WTC11 (cell line): ENCODE results near the gene PTPRC. TPM values are rescaled to one million over a fixed set of nuclear protein-coding genes. Genes with fewer than 3 reads are reported as not detected.

Experiments
- ATAC-seq: fragments of 200-7000 bp; cut with Tn5 transposase; 2 replicates; pipeline ENCODE4 v1.10.0; 2021; ENCODE audit warnings: mild to moderate bottlenecking, moderate library complexity
- CTCF ChIA-PET: fragments of 300-600 bp; sonication (Branson Sonifier 250); formaldehyde crosslinking; loops from one replicate; lab custom pipeline; 2021; ENCODE audit warnings: antibody characterized with exemption; lab: Charles Lee
- POLR2A ChIA-PET: fragments of 350-600 bp; sonication (Branson Sonifier 250); formaldehyde crosslinking; loops from one replicate; lab custom pipeline; 2021; ENCODE audit warnings: antibody characterized with exemption; lab: Charles Lee
- DNase-seq: peaks from one replicate; pipeline ENCODE4 v3.0.0; 2021; ENCODE audit warnings: low spot score
- H3K27ac Mint-ChIP-seq: 2 replicates; pipeline ENCODE4 v1.8.0; 2021; ENCODE audit warnings: mixed read lengths
- H3K27me3 Mint-ChIP-seq: 2 replicates; pipeline ENCODE4 v1.8.0; 2021; ENCODE audit warnings: low read depth, mild to moderate bottlenecking, moderate library complexity, mixed read lengths
- H3K36me3 Mint-ChIP-seq: 2 replicates; pipeline ENCODE4 v1.8.0; 2021; ENCODE audit warnings: mixed read lengths
- H3K4me1 Mint-ChIP-seq: 2 replicates; pipeline ENCODE4 v1.8.0; 2022; ENCODE audit warnings: mixed read lengths
- H3K4me3 Mint-ChIP-seq: 2 replicates; pipeline ENCODE4 v1.8.0; 2021; ENCODE audit warnings: mild to moderate bottlenecking, moderate library complexity, mixed read lengths
- H3K9me3 Mint-ChIP-seq: 2 replicates; pipeline ENCODE4 v1.8.0; 2021; ENCODE audit warnings: mixed read lengths
- ELF4 ChIP-seq: sonication (generic); formaldehyde crosslinking; IDR thresholded peaks from 2 replicates; pipeline ENCODE4 v1.8.1; 2022; ENCODE audit warnings: low read depth, mild to moderate bottlenecking, moderate library complexity, missing genetic modification reagents
- ESRRA ChIP-seq: sonication (generic); formaldehyde crosslinking; IDR thresholded peaks from 2 replicates; pipeline ENCODE4 v1.8.1; 2022; ENCODE audit warnings: mild to moderate bottlenecking, missing genetic modification reagents, borderline replicate concordance
- FOXK1 ChIP-seq: sonication (generic); formaldehyde crosslinking; IDR thresholded peaks from 2 replicates; pipeline ENCODE4 v1.8.0; 2022; ENCODE audit warnings: mild to moderate bottlenecking, moderate library complexity, missing genetic modification reagents
- FOXP1 ChIP-seq: sonication (generic); formaldehyde crosslinking; IDR thresholded peaks from 2 replicates; pipeline ENCODE4 v1.8.0; 2022; ENCODE audit warnings: missing genetic modification reagents, mild to moderate bottlenecking, moderate library complexity, borderline replicate concordance
- GABPB1 ChIP-seq: sonication (generic); formaldehyde crosslinking; IDR thresholded peaks from 2 replicates; pipeline ENCODE4 v1.8.1; 2023; ENCODE audit warnings: mild to moderate bottlenecking, missing genetic modification reagents
- GRHL2 ChIP-seq: fragments of 250-450 bp; sonication (Bioruptor Pico); IDR thresholded peaks from 2 replicates; pipeline ENCODE4 v1.8.0; 2022; ENCODE audit warnings: mild to moderate bottlenecking, moderate library complexity; ENCODE audit not compliant: insufficient replicate concordance, severe bottlenecking
- IRF2 ChIP-seq: sonication (generic); formaldehyde crosslinking; IDR thresholded peaks from 2 replicates; pipeline ENCODE4 v1.8.0; 2022; ENCODE audit warnings: low read depth, missing genetic modification reagents, borderline replicate concordance
- JUN ChIP-seq: sonication (generic); formaldehyde crosslinking; IDR thresholded peaks from 2 replicates; pipeline ENCODE4 v1.8.0; 2023; ENCODE audit warnings: mild to moderate bottlenecking, missing genetic modification reagents
- MXD4 ChIP-seq: fragments of 250-450 bp; sonication (Bioruptor Pico); IDR thresholded peaks from 2 replicates; pipeline ENCODE4 v1.8.0; 2021; ENCODE audit warnings: mild to moderate bottlenecking, moderate library complexity, borderline replicate concordance
- NR2C2 ChIP-seq: sonication (generic); formaldehyde crosslinking; IDR thresholded peaks from 2 replicates; pipeline ENCODE4 v1.8.0; 2022; ENCODE audit warnings: mild to moderate bottlenecking, missing genetic modification reagents
- PRRX2 ChIP-seq: fragments of 250-450 bp; sonication (Bioruptor Pico); IDR thresholded peaks from 2 replicates; pipeline ENCODE4 v1.8.0; 2021; ENCODE audit warnings: mild to moderate bottlenecking
- SMAD4 ChIP-seq: sonication (generic); formaldehyde crosslinking; IDR thresholded peaks from 2 replicates; pipeline ENCODE4 v1.8.0; 2022; ENCODE audit warnings: mild to moderate bottlenecking, missing genetic modification reagents
- ZNF232 ChIP-seq: sonication (generic); formaldehyde crosslinking; IDR thresholded peaks from 2 replicates; pipeline ENCODE4 v1.8.0; 2022; ENCODE audit warnings: mild to moderate bottlenecking, missing genetic modification reagents
- ZNF263 ChIP-seq: sonication (generic); formaldehyde crosslinking; IDR thresholded peaks from 2 replicates; pipeline ENCODE4 v1.8.1; 2022; ENCODE audit warnings: low read depth, mild to moderate bottlenecking, moderate library complexity, missing genetic modification reagents
- ZNF396 ChIP-seq: fragments of 250-450 bp; sonication (Bioruptor Pico); IDR thresholded peaks from 2 replicates; pipeline ENCODE4 v1.8.0; 2021; ENCODE audit warnings: mild to moderate bottlenecking, moderate library complexity, borderline replicate concordance
- ZNF671 ChIP-seq: fragments of 250-450 bp; sonication (Bioruptor Pico); IDR thresholded peaks from 2 replicates; pipeline ENCODE4 v1.8.0; 2021; ENCODE audit warnings: mild to moderate bottlenecking
- total RNA-seq: library from RNA; stranded (reverse); gene quantifications from 3 replicates; pipeline ENCODE4 v1.2.3, GENCODE V29; 2021
- TF ChIP-seq, protein P1 (sequence below): sonication (generic); formaldehyde crosslinking; IDR thresholded peaks from 2 replicates; pipeline ENCODE4 v1.8.1; 2022; ENCODE audit warnings: missing genetic modification reagents, borderline replicate concordance
- TF ChIP-seq, protein P2 (sequence below): sonication (generic); formaldehyde crosslinking; IDR thresholded peaks from 2 replicates; pipeline ENCODE4 v1.8.0; 2022; ENCODE audit warnings: mild to moderate bottlenecking, missing genetic modification reagents
- TF ChIP-seq, protein P3 (sequence below): fragments of 250-450 bp; sonication (Bioruptor Pico); IDR thresholded peaks from 2 replicates; pipeline ENCODE4 v1.9.0; 2021; ENCODE audit warnings: moderate library complexity, mild to moderate bottlenecking, inconsistent platforms, borderline replicate concordance
- TF ChIP-seq, protein P4 (sequence below): sonication (generic); formaldehyde crosslinking; IDR thresholded peaks from 2 replicates; pipeline ENCODE4 v1.8.1; 2023; ENCODE audit warnings: mild to moderate bottlenecking, missing genetic modification reagents, borderline replicate concordance
- TF ChIP-seq, protein P5 (sequence below): sonication (generic); formaldehyde crosslinking; IDR thresholded peaks from 2 replicates; pipeline ENCODE4 v1.8.1; 2023; ENCODE audit warnings: mild to moderate bottlenecking, missing genetic modification reagents, moderate library complexity
- TF ChIP-seq, protein P6 (sequence below): fragments of 250-450 bp; sonication (Bioruptor Pico); conservative IDR thresholded peaks from 2 replicates; pipeline ENCODE4 v1.9.0; 2021; ENCODE audit warnings: mild to moderate bottlenecking
- TF ChIP-seq, protein P7 (sequence below): sonication (generic); formaldehyde crosslinking; IDR thresholded peaks from 2 replicates; pipeline ENCODE4 v1.8.1; 2023; ENCODE audit warnings: mild to moderate bottlenecking, missing genetic modification reagents
- TF ChIP-seq, protein P8 (sequence below): sonication (generic); formaldehyde crosslinking; IDR thresholded peaks from 2 replicates; pipeline ENCODE4 v1.8.0; 2023; ENCODE audit warnings: missing genetic modification reagents

The PTPRC gene
- total RNA-seq, 1 experiment from 2014 or later, result 1.4 TPM

DNA sequence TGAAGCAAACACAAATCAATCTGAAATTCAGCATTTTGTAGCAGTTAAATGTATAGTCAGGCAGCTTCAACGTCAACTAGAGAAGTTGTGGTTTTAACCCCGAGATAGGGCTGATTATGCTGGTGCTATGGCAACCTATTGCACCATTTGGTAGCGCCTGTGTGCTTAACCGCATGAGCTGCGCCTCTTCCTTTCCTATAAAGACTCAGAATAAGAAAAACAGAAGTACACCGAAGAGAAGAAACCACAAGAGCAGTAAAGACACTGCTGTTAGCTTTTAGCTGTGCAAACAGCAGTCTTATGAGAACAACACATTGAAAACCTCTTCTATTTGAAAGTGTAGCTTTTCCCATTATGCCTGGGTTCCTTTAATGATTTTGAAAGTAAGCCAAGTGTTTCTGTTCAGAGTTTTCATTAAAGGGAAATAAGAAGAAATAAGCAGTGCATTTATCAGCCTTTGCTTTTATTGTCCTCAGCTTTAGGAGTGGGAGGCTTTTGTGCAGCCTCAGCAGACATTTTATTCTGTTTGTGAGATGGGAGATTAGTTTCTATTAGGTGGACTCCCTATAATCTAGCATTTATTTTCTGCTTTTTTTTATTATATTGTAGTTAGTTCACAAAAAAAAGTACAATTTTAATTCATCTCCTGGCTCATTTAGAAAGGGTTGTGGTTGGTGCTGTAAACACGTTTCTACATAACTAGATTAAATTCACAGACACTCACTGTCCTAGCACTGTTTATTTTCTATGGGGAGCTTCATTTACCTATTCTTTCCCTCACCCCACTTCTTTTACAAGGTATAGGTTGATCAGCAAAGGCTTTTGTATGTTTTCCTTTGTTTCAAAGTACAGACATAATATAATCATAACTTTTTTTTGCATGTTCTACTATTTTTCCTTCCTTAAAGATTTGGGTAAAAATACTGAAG lies 43.3 kb downstream of the PTPRC start (continued):
- TF ChIP-seq NR2C2 (CRISPR knock-in tag) (no peak), ELF4 (no peak), ZNF263 (no peak), JUN (CRISPR knock-in tag) (no peak), ZNF232 (CRISPR knock-in tag) (no peak), MXD4 (no peak)
- TF ChIP-seq, protein P1, sequence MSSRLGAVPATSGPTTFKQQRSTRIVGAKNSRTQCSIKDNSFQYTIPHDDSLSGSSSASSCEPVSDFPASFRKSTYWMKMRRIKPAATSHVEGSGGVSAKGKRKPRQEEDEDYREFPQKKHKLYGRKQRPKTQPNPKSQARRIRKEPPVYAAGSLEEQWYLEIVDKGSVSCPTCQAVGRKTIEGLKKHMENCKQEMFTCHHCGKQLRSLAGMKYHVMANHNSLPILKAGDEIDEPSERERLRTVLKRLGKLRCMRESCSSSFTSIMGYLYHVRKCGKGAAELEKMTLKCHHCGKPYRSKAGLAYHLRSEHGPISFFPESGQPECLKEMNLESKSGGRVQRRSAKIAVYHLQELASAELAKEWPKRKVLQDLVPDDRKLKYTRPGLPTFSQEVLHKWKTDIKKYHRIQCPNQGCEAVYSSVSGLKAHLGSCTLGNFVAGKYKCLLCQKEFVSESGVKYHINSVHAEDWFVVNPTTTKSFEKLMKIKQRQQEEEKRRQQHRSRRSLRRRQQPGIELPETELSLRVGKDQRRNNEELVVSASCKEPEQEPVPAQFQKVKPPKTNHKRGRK (CRISPR knock-in tag), result no peak
- TF ChIP-seq, protein P2, sequence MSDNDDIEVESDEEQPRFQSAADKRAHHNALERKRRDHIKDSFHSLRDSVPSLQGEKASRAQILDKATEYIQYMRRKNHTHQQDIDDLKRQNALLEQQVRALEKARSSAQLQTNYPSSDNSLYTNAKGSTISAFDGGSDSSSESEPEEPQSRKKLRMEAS (CRISPR knock-in tag), result no peak
- TF ChIP-seq, protein P3, sequence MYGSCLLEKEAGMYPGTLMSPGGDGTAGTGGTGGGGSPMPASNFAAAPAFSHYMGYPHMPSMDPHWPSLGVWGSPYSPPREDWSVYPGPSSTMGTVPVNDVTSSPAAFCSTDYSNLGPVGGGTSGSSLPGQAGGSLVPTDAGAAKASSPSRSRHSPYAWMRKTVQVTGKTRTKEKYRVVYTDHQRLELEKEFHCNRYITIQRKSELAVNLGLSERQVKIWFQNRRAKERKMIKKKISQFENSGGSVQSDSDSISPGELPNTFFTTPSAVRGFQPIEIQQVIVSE (CRISPR knock-in tag), result no peak
- TF ChIP-seq, protein P4, sequence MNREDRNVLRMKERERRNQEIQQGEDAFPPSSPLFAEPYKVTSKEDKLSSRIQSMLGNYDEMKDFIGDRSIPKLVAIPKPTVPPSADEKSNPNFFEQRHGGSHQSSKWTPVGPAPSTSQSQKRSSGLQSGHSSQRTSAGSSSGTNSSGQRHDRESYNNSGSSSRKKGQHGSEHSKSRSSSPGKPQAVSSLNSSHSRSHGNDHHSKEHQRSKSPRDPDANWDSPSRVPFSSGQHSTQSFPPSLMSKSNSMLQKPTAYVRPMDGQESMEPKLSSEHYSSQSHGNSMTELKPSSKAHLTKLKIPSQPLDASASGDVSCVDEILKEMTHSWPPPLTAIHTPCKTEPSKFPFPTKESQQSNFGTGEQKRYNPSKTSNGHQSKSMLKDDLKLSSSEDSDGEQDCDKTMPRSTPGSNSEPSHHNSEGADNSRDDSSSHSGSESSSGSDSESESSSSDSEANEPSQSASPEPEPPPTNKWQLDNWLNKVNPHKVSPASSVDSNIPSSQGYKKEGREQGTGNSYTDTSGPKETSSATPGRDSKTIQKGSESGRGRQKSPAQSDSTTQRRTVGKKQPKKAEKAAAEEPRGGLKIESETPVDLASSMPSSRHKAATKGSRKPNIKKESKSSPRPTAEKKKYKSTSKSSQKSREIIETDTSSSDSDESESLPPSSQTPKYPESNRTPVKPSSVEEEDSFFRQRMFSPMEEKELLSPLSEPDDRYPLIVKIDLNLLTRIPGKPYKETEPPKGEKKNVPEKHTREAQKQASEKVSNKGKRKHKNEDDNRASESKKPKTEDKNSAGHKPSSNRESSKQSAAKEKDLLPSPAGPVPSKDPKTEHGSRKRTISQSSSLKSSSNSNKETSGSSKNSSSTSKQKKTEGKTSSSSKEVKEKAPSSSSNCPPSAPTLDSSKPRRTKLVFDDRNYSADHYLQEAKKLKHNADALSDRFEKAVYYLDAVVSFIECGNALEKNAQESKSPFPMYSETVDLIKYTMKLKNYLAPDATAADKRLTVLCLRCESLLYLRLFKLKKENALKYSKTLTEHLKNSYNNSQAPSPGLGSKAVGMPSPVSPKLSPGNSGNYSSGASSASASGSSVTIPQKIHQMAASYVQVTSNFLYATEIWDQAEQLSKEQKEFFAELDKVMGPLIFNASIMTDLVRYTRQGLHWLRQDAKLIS (CRISPR knock-in tag), result no peak
- TF ChIP-seq, protein P5, sequence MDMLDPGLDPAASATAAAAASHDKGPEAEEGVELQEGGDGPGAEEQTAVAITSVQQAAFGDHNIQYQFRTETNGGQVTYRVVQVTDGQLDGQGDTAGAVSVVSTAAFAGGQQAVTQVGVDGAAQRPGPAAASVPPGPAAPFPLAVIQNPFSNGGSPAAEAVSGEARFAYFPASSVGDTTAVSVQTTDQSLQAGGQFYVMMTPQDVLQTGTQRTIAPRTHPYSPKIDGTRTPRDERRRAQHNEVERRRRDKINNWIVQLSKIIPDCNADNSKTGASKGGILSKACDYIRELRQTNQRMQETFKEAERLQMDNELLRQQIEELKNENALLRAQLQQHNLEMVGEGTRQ (CRISPR knock-in tag), result no peak
- TF ChIP-seq, all 79 proteins: peak for 0

DNA sequence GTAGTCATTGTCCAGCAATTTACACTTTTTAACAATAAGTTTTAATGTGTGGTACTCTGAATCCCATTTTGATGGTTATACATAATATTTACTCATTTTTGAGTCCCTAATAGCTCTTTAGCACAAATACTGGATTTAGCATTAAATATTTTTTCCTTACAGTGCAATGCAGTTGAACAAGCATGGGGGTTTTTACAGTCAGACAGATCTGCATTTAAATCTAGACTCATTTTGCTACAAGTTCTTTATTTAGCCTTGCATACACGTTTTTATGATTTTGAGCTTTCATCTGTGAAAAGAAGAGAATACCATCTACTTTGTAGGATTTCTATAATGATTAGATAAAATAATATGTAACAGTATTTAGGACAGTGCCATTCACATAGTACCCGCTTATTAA lies 44.0 kb downstream of the PTPRC start:
- DNase-seq (no peak), ATAC-seq (no peak)
- ChIA-PET CTCF (no interaction called here), POLR2A (no interaction called here)
- Mint-ChIP-seq H3K9me3 (no peaks in the 10 kb centered on the region), H3K27me3 (no peaks in the 10 kb centered on the region), H3K27ac (no peak overlapping the region), H3K4me1 (peaks cover 12% of the 10 kb centered on the region), H3K4me3 (no peak overlapping the region), H3K36me3 (no peaks in the 10 kb centered on the region)
- TF ChIP-seq ZNF671 (CRISPR knock-in tag) (no peak), FOXK1 (CRISPR knock-in tag) (no peak), IRF2 (CRISPR knock-in tag) (no peak), SMAD4 (CRISPR knock-in tag) (no peak), GABPB1 (CRISPR knock-in tag) (no peak), ESRRA (CRISPR knock-in tag) (no peak), ZNF396 (CRISPR knock-in tag) (no peak), FOXP1 (CRISPR knock-in tag) (no peak), PRRX2 (CRISPR knock-in tag) (no peak), GRHL2 (CRISPR knock-in tag) (no peak)
- TF ChIP-seq, protein P6, sequence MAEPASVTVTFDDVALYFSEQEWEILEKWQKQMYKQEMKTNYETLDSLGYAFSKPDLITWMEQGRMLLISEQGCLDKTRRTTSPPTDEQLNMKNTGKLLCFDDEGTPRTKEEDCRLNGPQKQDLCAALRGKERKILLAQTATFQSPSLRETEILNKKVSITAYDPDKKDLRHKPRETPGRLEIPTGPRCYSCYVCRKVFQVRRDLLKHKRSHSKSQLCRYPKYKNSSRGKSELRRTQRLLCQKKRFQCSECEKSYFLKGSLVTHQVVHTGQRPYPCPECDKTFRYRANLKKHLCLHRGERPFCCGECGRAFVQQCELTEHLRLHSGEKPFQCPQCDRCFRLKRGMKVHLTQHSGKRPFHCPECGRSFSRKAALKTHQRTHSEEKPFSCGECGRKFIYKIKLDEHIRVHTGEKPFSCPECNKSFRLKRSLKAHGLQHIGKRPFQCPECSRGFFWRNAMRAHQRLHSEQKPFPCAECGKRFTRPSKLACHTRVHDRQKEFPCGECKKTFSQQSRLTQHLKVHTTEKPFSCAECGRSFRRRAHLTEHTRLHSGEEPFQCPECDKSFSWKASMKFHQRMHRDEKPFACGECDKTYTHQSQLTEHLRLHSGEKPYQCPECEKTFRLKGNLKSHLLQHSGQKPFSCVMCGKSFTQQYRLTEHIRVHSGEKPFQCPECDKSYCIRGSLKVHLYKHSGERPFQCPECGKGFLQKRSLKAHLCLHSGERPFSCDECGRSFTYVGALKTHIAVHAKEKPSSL (CRISPR knock-in tag), result no peak
- TF ChIP-seq, protein P7, sequence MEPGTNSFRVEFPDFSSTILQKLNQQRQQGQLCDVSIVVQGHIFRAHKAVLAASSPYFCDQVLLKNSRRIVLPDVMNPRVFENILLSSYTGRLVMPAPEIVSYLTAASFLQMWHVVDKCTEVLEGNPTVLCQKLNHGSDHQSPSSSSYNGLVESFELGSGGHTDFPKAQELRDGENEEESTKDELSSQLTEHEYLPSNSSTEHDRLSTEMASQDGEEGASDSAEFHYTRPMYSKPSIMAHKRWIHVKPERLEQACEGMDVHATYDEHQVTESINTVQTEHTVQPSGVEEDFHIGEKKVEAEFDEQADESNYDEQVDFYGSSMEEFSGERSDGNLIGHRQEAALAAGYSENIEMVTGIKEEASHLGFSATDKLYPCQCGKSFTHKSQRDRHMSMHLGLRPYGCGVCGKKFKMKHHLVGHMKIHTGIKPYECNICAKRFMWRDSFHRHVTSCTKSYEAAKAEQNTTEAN (CRISPR knock-in tag), result no peak
- TF ChIP-seq, protein P8, sequence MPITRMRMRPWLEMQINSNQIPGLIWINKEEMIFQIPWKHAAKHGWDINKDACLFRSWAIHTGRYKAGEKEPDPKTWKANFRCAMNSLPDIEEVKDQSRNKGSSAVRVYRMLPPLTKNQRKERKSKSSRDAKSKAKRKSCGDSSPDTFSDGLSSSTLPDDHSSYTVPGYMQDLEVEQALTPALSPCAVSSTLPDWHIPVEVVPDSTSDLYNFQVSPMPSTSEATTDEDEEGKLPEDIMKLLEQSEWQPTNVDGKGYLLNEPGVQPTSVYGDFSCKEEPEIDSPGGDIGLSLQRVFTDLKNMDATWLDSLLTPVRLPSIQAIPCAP (CRISPR knock-in tag), result no peak
